ENCODE results near the gene RTP5.
A peak's percentile ranks its signal among the peaks of the same experiment; 100 is the strongest.
"Not testable (repeated sequence)": the region's sequence is repeated elsewhere in the genome, so short reads cannot be mapped to it uniquely, and the experiment has no call there.

The RTP5 gene

GRCh38 chr2:241870611-241871537, 1.3 kb downstream of the RTP5 start:
- DNase-seq (ENCODE audit: low spot score), result no peak

GRCh38 chr2:241871538-241872312, 2.2 kb downstream of the RTP5 start:
- no peak for DNase-seq (ENCODE audit: low spot score)

GRCh38 chr2:241872313-241872642, 2.7 kb downstream of the RTP5 start:
- DNase-seq (ENCODE audit: low spot score), result no peak

GRCh38 chr2:241873081-241873802, 3.7 kb downstream of the RTP5 start:
- DNase-seq (ENCODE audit: low spot score), result no peak

- DNase-seq (ENCODE audit: low spot score), result no peak
Measured at GRCh38 chr2:241873803-241874110, 4.2 kb downstream of the RTP5 start.

DNA sequence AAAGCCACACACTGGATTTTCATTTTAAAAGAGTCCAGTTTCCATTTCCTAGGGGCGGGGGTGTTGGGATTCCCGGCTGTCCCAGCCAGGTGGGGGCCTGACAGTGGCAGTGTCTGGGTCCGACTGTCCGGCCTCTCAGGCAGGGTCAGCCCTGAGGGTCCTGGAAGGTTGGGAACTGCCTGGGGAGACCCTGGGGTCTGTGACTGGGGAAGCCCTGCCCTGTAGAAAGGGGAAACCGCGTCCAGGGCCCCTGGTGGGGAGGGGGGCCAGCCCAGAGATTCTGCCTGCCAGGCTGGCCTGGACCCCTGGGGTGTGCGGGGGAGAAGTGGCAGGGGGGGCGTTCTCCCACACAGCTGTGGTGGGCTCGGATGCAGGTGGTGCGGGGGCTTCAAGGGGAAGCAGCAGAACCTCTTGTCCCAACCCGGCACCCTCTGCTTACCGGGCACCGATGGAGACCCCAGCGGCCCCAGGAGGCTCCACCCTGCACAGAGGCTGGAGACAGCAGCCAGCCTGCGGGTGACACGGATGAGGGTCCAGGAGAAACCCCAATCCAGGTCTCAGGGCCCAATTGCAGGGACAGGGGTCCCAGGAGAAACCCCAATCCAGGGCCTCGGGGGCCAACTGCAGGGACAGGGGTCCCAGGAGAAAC, 4.9 kb downstream of the RTP5 start:
- DNase-seq (ENCODE audit: low spot score), result no peak

DNA sequence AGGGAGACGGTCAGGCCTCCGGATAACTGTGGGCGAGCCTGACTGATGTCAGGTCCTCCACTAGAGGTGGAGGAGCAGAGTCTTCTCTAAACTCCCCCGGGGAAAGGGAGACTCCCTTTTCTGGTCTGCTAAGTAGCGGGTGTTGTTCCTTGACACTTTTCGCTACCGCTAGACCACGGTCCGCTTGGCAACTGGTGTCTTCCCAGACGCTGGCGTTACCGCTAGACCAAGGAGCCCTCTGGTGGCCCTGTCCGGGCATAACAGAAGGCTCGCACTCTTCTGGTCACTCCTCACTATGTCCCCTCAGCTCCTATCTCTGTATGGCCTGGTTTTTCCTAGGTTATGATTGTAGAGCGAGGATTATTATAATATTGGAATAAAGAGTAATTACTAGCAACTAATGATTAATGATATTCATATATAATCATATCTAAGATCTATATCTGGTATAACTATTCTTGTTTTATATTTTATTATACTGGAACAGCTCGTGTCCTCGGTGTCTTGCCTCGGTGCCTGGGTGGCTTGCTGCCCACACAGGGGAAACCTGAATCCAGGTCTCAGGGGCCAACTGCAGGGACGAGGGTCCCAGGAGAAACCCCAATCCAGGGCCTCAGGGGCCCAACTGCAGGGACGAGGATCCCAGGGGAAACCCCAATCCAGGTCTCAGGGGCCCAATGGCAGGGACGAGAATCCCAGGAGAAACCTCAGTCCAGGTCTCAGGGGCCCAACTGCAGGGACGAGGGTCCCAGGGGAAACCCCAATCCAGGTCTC, 6.4 kb downstream of the RTP5 start:
- DNase-seq (ENCODE audit: low spot score), result not testable (repeated sequence)

GRCh38 chr2:241876528-241877196, 7.1 kb downstream of the RTP5 start:
- DNase-seq (ENCODE audit: low spot score), result no peak

DNA sequence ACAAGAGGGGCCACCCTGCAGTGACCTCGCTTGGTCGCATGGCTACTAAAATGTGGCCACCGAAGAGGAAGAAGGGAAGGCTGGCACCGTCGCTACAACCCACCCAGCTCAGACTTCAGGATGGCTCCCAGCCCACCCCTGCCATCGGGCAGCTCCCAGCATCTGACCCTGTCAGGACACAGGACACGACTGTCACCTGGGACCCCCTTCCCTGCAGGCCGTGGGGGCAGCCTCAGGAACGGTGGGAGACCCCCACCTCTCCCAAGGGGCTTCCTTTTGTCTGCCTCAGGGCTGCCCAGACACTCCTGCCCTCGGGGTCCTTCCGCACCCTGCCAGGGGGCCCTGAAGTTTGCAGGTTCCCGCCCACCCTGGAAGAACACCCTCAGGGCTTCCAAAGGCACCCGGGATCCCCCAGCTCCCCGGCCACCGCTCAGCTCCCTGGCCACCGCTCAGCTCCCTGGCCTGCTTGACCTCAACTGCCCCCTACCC, 7.7 kb downstream of the RTP5 start:
- DNase-seq (ENCODE audit: low spot score), result no peak

DNA sequence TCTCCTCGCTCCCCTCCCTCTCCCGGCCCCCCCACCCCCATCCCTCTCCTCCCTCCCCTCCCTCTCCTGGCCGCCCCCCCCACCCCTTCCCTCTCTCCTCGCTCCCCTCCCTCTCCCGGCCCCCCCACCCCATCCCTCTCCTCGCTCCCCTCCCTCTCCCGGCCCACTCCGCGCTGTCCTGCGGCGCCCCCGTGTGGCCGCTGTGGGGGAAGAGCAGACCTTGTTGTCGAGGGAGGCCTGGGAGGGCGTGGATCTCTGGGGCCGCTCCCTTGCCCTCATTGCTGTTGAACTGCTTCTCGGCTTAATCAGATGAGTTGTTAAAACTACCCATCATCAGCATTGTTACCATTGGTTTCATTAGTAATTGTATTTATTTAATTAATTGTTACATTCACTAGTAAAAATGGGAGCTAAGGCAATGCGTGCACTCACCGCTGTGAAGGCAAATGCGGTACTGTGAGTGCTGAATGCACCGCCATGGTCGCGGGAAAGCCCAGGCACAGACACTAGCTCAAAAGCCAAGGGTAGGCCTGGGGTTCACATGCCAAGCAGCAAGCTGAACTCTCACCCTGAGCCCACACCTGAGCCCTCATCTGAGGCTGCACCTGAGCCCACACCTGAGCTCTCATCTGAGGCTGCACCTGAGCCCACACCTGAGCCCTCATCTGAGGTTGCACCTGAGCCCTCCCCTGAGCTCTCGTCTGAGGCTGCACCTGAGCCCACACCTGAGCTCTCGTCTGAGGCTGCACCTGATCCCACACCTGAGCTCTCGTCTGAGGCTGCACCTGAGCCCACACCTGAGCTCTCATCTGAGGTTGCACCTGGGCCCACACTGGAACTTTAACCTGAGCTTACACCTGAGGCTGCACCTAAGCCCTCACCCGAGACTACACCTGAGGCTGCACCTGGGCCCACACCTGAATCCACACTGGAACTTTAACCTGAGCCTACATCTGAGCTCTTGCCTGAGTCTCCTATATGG, 8.8 kb downstream of the RTP5 start:
- DNase-seq (ENCODE audit: low spot score), result peak; percentile 50

DNA sequence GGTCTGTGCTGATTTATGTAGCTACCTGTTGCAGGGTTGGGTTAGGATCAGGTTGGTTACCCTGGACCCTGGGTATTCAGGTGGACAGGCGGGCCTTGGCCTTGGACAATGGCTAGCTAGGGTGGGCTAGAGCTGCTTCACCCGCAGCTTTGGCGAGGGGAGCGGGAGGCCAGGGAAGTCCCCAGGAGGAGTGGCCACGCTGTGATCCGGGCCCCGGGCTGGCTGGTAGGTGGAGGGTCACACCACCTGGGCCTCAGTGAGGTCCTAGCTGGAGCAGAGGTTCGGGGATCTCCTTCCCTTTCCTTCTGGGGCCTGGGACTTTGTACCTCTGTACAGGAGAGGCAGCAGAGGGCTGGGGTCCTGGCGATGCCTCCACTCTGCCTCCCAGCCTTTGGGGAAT, 9.8 kb downstream of the RTP5 start:
- no peak for DNase-seq (ENCODE audit: low spot score)

DNA sequence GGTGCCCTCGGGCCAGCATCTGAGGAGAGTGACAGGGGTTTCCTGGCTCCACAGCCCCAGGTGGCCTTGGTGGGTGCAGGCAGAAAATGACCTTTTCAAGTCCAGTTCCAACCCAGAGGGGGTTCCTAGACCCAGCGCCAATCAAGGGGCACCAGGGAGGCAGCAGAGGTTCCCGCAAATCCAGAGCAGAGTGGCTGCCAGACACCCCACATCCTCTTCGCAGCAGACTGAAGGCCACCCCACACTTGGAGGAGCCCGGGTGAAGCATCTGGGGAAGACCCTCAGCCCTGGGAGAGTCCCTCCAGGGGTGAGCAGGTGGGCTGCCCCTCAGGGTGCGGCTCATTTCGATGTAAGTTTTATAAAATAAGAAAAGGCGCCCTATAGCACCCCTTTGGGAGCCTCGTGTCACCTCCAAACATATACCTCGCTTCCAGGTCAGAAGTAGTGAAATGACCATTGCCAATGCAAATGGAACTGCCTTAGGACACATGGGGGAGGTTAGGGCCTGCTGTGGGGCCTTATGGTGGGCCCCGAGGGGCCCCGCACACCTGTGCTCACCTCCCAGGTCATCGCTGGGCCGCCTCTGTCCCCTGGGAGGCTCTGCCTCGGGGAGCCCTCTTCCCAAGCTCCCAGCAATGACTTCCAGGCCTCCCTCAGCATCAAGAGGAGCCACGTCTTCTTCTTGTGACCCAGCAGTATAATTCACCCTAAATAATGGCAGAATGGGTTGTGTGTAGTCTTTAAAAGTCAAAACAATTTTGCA, 11.0 kb downstream of the RTP5 start:
- no peak for DNase-seq (ENCODE audit: low spot score)

DNA sequence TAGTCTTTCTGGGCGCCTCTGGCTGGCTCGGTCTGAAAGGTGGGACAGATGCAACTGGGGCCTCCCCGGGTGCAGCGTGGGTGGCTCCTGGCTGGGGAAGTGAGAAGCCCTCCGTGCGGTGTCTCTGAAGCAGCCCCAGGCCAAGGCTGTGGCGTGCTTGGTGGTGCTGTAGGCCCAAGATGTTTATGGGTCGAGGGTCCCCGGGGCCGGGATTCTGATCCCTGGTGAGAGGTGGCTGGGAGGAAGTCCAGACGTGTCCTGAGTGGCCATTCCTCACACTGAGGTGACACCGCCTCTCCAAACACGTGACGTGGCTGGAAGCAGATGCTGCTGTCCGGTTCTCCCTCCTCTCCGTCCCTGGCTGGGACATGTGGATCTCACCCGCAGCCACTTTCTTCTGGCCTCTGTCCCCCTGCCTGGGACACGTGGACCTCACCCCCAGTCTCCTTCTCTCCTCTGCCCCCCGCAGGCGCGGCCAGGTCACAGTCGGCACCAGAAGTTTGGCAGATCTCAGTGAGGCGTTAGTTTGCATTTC, 12.6 kb downstream of the RTP5 start:
- DNase-seq (ENCODE audit: low spot score), result no peak

GRCh38 chr2:241884951-241885290, 15.4 kb downstream of the RTP5 start:
- no peak for DNase-seq (ENCODE audit: low spot score)

DNA sequence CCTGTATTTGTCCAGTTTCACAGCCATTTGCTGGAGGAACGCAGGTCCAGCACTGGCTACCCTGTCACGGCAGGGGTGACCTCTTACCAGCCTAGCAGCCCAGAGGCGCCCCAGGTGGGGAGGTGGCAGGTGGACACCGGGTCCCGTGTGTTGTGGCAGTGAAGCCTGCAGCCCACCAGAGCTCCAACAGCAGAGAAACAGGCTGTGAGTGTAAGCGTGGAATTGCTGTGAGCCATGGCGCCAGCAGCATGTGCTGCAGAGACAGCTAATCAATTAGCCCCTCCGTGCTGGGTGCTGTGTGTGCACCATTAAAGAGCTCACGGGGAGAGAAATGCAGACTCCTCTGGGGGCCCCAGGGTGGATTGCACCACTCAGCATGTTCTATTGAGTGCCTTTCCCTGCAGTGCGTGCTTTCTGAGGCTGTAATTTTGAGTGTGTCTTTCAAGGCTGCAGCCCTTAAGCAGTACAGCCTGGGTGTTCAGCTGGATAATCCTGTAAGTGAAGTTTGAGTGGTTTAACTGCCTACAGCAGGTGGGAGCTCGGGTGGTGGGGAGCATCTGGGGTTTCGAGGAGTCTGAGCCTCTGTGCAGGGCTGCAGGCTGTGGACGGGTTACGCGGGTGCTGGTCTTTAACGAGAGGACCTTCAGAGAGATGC, 15.9 kb downstream of the RTP5 start:
- no peak for DNase-seq (ENCODE audit: low spot score)

DNA sequence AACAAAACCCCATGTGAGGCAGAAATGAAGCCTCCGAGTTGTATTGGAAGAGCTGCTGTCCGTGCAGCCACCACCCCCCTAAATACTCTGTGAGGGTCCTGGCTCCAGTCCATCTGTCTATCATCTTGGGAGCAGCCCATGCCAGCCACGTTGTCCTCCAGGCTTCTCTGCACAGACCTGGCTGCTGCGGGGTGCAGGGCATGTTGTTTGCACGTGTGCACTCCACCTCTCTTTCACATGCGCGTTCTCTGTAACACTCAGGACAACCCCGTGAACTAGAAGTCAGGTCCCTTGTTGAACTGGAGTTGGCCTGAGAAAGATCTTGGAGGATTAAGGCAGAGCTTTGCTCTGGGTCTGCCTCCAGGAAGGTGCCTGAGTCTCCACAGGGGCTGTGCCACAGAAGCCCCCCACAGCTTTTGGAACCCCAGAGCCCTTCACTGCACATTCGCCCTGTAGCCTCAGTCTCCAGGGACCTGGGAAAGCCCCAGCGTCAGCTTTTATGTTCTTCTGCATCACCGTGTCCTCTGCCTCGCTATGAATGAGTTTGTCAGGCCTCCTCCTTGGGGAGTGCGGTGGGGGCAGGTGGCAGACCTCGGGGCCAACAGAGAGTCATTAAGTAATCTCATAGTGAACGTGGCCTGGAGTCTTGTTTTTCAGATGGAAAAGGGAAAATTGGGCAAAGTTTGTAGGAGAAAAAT, 16.6 kb downstream of the RTP5 start:
- no peak for DNase-seq (ENCODE audit: low spot score)

- no peak for DNase-seq (ENCODE audit: low spot score)
Measured at GRCh38 chr2:241886840-241887447, 17.4 kb downstream of the RTP5 start.
